Uterus (tissue), 4 donors: ENCODE results near the gene TYW5. TPM values are rescaled to one million over a fixed set of nuclear protein-coding genes. Genes with fewer than 3 reads are reported as not detected.
A peak's percentile ranks its signal among the peaks of the same experiment; 100 is the strongest.

Source experiments
- DNase-seq, 2 donors: peaks; one replicate each; pipeline ENCODE4 v3.0.0-alpha.2; 2019 to 2020
- H3K27ac ChIP-seq, 2 donors: fragments of 200-600 bp; sonication (generic); 1 replicate in 1 of 2; 2 replicates in 1 of 2; pipeline ENCODE4 v1.5.1; 2016 to 2018
- H3K27me3 ChIP-seq, 2 donors: fragments of 200-600 bp; sonication (generic); one replicate each; pipeline ENCODE4 v1.5.1; 2018 to 2019; ENCODE audit warnings: control low read depth in 1 of 2
- H3K36me3 ChIP-seq, 2 donors: fragments of 200-600 bp; sonication (generic); one replicate each; pipeline ENCODE4 v1.5.1; 2019; ENCODE audit warnings: control low read depth in 1 of 2
- H3K4me1 ChIP-seq, 2 donors: fragments of 200-600 bp; sonication (generic); one replicate each; pipeline ENCODE4 v1.5.1; 2018 to 2019; ENCODE audit warnings: control low read depth in 1 of 2
- H3K4me3 ChIP-seq, 2 donors: fragments of 200-600 bp; sonication (generic); 1 replicate in 1 of 2; 2 replicates in 1 of 2; pipeline ENCODE4 v1.5.1; 2018 to 2019; ENCODE audit warnings: mild to moderate bottlenecking in 1 of 2
- H3K9me3 ChIP-seq, 2 donors: fragments of 200-600 bp; sonication (generic); one replicate each; pipeline ENCODE4 v1.5.1; 2019; ENCODE audit warnings: control low read depth in 1 of 2
- POLR2A ChIP-seq, 2 donors: fragments of 450-650 bp; IDR thresholded peaks; one replicate each; pipeline ENCODE4 v1.6.1; 2016; ENCODE audit warnings: antibody characterized with exemption in 2 of 2, mild to moderate bottlenecking in 1 of 2, moderate library complexity in 1 of 2
- intact Hi-C: fragments of 100-400 bp; cut with DNase I; formaldehyde crosslinking; loops from one replicate; pipeline ENCODE4 v1.15.1; 2023; ENCODE audit warnings: low total_unique reads
- total RNA-seq, 4 donors: library from RNA; depleted of rRNA in 3 of 4; stranded (reverse); fragments of >200 nt in 3 of 4; gene quantifications; one replicate each; pipeline versions ENCODE4 v1.1.0 to v1.2.4, GENCODE V29; 2014 to 2023
- TF ChIP-seq, protein P1 (sequence below), 4 experiments: fragments of 200-600 bp in 2 of 4; fragments of 450-650 bp in 2 of 4; sonication (generic) in 2 of 4; IDR thresholded peaks; one replicate each; pipeline ENCODE4 v1.5.1; 2016 to 2019; ENCODE audit warnings: antibody characterized with exemption in 4 of 4, mild to moderate bottlenecking in 2 of 4, moderate library complexity in 1 of 4
- donor health status: DM: yes; HTN: yes; CAD: no.

Gene TYW5, protein sequence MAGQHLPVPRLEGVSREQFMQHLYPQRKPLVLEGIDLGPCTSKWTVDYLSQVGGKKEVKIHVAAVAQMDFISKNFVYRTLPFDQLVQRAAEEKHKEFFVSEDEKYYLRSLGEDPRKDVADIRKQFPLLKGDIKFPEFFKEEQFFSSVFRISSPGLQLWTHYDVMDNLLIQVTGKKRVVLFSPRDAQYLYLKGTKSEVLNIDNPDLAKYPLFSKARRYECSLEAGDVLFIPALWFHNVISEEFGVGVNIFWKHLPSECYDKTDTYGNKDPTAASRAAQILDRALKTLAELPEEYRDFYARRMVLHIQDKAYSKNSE
- total RNA-seq: 10 to 100 TPM in 1 of 4 donors, 1 to 10 TPM in 3; 2.8 to 18.5 (median 7.8) TPM

DNA sequence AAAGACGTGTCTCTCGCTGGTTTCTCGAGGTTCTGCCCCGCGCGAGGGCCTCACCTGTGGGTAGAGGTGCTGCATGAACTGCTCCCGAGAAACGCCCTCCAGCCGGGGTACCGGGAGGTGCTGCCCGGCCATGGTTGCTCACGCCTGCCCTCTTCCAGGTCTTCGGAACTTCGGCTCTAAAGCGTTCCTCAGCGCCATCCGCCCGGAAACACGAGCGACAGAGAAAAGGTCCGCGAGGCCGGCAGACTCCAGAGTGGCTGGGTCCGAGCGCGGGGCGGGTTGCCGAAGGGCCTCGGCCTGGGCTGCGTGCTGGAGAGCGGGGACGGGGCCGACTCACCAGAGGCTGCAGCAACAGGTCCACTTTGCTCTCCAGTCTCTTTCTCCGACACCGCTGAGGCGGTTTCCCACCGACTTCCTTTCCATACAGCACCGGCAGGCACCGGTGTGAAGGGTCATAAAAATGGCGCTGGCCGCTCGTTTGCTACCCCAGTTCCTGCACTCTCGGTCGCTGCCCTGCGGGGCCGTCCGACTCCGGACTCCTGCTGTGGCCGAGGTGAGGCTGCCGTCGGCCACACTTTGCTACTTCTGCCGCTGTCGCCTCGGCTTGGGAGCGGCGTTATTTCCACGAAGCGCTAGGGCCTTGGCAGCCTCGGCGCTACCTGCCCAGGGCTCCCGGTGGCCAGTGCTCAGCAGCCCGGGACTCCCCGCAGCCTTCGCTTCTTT, at the start of gene TYW5, which contains the start of gene MAIP1:
Gene TYW5, minus strand, starts transcription at position 153 of the 723 bp plus-strand sequence. Its CDS starts 21 bp downstream, at position 132.
Gene MAIP1, plus strand, starts transcription at position 244 of the 723 bp plus-strand sequence. Its CDS starts 217 bp downstream, at position 461.
- Histone ChIP-seq H3K9me3 (no peaks in the 10 kb centered on the region), H3K36me3 (no peaks in the 10 kb centered on the region), H3K27ac (peak within 1 kb of the TSS; percentile 78 to 87), H3K4me3 (peak within 1 kb of the TSS; percentile 73 to 77), H3K4me1 (peaks cover 0 to 11% of the 10 kb centered on the region in 2 donors), H3K27me3 (no peaks in the 10 kb centered on the region)
- TF ChIP-seq, protein P1, sequence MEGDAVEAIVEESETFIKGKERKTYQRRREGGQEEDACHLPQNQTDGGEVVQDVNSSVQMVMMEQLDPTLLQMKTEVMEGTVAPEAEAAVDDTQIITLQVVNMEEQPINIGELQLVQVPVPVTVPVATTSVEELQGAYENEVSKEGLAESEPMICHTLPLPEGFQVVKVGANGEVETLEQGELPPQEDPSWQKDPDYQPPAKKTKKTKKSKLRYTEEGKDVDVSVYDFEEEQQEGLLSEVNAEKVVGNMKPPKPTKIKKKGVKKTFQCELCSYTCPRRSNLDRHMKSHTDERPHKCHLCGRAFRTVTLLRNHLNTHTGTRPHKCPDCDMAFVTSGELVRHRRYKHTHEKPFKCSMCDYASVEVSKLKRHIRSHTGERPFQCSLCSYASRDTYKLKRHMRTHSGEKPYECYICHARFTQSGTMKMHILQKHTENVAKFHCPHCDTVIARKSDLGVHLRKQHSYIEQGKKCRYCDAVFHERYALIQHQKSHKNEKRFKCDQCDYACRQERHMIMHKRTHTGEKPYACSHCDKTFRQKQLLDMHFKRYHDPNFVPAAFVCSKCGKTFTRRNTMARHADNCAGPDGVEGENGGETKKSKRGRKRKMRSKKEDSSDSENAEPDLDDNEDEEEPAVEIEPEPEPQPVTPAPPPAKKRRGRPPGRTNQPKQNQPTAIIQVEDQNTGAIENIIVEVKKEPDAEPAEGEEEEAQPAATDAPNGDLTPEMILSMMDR (IDR thresholded peaks at IDR 0.05): peak; percentile 3 to 42 (median 22)
- TF ChIP-seq POLR2A (IDR thresholded peaks at IDR 0.05): peak in 1 of 2 donors; percentile 57
- intact Hi-C loops: no loop called here
- peak; percentile 67 to 76 for DNase-seq

DNA sequence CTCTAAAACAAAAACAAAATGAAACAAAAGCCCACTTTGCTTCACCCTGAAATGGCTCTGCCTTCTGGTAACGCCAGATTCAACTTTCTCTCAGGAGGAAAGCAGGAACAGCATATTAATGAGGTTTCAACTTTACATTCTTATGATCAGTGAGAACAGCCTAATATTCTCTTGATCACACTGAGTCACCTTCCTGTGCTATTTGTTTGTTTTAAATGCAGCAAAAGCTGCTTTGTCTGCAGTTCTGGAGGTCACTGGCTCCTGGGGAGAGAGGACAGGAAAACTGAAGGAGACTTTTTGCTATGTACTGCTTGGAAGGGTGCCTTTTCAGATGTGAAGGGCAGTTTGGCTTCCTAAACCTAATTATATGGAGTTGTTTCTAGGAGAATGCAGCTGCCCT, 48.2 kb upstream of the TYW5 start:
- Histone ChIP-seq H3K27me3 (no peaks in the 10 kb centered on the region), H3K27ac (no peak overlapping the region), H3K36me3 (no peaks in the 10 kb centered on the region), H3K4me3 (no peak overlapping the region), H3K9me3 (no peaks in the 10 kb centered on the region), H3K4me1 (no peaks in the 10 kb centered on the region)
- no peak for TF ChIP-seq POLR2A (IDR thresholded peaks at IDR 0.05)
- TF ChIP-seq, protein P1 (IDR thresholded peaks at IDR 0.05): no peak
- no peak for DNase-seq
- intact Hi-C loops: no loop called here

DNA sequence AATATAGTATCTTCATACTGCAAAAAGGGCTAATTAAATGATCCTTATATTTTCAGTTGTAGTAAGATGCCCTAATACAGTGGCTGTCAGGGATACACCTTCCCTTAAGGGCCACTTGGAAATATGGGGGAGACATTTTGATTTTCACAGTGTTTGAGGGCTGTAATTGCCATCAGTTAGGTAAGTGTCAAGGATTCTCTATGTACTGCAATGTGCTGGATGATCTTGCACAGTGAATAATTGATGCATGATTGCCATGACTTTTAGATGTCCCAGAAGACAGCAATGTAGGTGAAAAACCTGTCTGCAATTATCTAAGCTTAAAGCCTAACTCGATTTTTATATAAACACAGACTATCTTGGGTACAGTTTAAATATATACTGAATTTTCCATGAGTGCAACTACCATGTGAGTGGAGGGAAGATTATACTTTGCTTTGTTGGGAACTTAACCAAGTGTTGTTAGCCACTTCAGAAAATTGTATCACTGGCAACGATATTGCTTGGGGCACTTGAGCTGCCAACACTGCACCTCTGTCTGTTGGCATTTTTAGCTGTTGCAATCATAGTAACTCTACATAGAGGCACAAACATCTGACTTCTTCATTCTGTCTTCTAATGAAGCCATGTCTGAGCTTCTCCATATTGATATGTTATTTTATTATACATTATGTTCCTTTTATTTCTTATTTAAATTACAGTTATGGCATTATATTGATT, 45.3 kb upstream of the TYW5 start:
- Histone ChIP-seq H3K4me3 (no peak overlapping the region), H3K27me3 (no peaks in the 10 kb centered on the region), H3K4me1 (no peaks in the 10 kb centered on the region), H3K36me3 (no peaks in the 10 kb centered on the region), H3K9me3 (no peaks in the 10 kb centered on the region), H3K27ac (no peak overlapping the region)
- TF ChIP-seq POLR2A (IDR thresholded peaks at IDR 0.05): no peak
- TF ChIP-seq, protein P1 (IDR thresholded peaks at IDR 0.05): no peak
- intact Hi-C loops: no loop called here
- DNase-seq: no peak

DNA sequence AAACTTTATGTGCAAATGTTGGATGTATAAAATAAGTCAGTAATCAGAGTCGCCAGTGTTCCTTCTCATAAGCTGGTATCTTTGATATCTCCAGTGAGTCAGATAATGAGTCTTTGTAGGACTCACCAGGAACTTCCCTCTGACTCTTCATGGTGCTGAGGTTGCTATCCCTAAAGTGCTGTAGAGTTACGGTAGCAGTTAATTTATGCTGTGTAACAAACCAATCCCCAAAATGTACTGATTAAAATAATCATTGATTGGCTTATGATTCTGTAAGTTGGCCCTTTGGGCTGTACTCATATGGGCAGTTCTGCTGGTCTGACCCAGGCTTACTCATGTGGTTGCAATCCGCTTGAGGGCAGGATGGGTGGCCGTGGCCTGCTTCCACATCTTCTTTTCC, 43.9 kb upstream of the TYW5 start:
- no peak overlapping the region for H3K4me3 ChIP-seq
- H3K27me3 ChIP-seq: no peaks in the 10 kb centered on the region
- H3K4me1 ChIP-seq: no peaks in the 10 kb centered on the region
- intact Hi-C loops: no loop called here
- DNase-seq: no peak
- TF ChIP-seq, protein P1 (IDR thresholded peaks at IDR 0.05): no peak
- TF ChIP-seq POLR2A (IDR thresholded peaks at IDR 0.05): no peak
- H3K9me3 ChIP-seq: no peaks in the 10 kb centered on the region
- H3K27ac ChIP-seq: no peak overlapping the region
- H3K36me3 ChIP-seq: no peaks in the 10 kb centered on the region
